Effector CD8-positive, alpha-beta T cell (primary cell): ENCODE data around the gene WDFY4.
"Not testable (repeated sequence)": the region's sequence is repeated elsewhere in the genome, so short reads cannot be mapped to it uniquely, and the experiment has no call there.

Source experiments
- DNase-seq: peaks from one replicate; lab custom pipeline; 2025; lab: John Stamatoyannopoulos, UW
- total RNA-seq, 4 experiments: gene quantifications; one replicate each; lab custom pipeline; 2026; lab: John Stamatoyannopoulos, UW

Gene WDFY4, protein sequence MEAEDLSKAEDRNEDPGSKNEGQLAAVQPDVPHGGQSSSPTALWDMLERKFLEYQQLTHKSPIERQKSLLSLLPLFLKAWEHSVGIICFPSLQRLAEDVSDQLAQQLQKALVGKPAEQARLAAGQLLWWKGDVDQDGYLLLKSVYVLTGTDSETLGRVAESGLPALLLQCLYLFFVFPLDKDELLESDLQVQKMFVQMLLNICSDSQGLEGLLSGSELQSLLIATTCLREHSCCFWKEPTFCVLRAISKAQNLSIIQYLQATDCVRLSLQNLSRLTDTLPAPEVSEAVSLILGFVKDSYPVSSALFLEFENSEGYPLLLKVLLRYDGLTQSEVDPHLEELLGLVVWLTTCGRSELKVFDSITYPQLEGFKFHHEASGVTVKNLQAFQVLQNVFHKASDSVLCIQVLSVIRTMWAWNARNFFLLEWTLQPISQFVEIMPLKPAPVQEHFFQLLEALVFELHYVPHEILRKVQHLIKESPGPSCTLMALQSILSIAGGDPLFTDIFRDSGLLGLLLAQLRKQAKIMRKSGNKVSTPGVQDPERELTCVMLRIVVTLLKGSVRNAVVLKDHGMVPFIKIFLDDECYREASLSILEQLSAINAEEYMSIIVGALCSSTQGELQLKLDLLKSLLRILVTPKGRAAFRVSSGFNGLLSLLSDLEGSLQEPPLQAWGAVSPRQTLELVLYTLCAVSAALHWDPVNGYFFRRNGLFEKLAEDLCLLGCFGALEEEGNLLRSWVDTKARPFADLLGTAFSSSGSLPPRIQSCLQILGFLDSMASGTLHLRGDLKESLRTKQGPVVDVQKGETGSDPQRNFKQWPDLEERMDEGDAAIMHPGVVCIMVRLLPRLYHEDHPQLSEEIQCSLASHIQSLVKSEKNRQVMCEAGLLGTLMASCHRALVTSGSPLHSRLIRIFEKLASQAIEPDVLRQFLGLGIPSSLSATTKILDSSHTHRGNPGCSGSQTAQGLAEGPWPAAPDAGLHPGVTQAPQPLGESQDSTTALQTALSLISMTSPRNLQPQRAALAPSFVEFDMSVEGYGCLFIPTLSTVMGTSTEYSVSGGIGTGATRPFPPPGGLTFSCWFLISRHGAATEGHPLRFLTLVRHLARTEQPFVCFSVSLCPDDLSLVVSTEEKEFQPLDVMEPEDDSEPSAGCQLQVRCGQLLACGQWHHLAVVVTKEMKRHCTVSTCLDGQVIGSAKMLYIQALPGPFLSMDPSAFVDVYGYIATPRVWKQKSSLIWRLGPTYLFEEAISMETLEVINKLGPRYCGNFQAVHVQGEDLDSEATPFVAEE (N-terminal part only)
- total RNA-seq = 0 to 0.72 (median 0.04) reads per million in 4 experiments

DNA sequence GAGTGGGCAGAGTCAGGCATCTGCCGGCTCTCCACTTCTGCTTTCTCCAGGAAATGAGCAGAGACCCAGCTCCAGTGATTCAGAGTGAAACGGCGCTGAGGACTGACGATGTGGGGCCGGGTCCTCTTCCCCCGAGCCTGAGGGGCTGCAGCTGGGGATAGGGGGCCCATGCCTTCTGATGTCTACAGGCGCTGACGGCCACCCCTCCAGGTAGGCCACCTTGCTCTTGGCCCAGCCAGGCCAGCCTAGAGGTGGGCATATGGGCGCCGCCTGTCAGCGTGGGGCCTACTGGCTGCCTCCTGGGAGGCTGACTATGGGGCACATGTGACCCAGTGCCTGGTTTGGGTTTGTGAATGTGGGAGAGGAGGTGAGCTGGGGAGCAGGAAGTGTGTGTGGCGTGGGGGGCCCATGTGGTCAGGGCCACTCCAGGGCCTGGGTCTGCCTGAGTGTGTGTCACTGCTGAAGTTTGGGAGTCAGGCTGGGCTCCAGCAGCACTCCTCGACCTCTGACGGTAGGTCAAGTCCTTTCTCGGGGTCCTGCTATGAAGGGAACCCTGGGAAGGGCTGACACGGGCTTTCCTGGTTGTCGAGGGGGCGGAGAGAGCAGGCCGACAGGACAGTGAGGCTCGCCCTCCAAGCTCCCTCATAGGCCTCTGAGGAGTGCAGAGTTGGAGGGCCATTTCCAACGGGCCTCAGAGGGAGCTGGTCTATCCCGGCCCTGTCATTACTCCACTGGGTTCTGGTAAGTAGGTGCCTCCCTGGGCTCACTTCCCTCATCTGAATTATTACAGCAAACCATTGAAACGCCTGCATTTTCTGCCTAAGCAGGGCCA, at the start of gene WDFY4:
TSS of gene WDFY4 (plus strand) at position 82 of the 832 bp plus-strand sequence. CDS start 24,860 bp downstream, outside the sequence.
- no peak for DNase-seq

DNA sequence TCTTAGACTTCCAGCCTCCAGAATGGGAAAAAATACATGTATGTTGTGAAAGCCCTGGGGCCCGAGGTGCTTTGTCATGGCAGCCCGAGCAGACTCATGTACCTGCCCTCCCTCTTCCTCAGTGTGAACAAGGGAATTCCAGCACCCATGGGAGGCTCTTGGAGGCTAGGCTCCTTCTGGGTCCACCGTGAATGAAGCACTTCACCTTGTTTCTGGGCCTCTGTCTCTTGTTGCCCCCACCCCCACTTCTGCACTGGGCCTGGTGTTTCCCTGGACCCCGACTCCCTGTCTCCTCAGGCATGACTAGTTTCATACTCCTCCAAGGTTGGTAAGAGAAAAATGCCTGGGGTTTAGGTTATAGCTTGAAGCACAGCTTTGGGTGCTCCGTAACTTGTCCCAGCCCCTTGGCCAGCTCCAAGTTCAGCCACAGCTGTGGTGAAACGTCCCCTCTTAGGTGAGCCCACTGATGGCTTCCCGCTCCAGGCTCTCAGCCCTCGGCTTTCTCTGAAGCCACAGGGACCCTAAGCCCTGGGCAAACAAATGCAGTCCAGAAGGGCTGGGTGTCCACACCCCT, 49.6 kb upstream of the WDFY4 start:
- no peak for DNase-seq

DNA sequence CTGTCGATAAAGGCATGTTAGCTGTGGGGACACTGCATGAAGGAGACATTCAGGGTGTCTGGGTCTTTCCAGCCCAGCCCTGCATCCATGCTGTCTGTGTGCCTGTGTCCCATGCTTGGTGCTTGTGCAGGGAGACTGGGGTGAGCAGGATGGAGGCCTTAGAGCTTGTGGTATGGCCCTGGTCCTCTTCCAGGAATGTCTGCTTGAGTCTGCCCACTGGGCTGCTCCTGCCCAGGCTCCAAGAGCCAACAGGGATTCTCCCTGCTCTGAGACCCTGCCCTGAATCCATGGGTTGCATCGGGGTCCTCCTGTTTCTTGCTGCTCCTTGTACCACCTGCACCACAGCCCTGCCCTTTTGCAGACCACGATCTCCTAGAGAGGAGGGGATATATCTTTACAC, 48.4 kb upstream of the WDFY4 start:
- DNase-seq = no peak

DNA sequence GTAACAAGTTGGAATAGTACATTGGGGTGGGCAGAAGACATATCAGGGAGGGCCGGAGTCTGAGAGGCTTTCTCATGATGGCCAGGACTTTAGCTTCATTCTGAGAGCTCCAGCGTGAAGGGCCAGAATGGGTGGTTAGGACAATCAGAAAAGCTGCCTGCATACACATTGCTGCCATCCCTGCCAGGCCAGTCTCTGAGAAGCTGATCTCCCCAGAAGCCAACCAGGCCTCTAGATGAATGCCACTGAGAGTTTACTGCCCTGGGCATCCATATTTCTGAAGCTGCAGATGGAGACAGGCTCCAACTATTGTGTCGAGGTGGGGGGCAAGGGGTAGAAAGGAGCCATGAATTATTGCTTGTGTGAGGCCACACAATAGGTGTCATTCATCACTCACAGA, 47.8 kb upstream of the WDFY4 start:
- no peak for DNase-seq

DNA sequence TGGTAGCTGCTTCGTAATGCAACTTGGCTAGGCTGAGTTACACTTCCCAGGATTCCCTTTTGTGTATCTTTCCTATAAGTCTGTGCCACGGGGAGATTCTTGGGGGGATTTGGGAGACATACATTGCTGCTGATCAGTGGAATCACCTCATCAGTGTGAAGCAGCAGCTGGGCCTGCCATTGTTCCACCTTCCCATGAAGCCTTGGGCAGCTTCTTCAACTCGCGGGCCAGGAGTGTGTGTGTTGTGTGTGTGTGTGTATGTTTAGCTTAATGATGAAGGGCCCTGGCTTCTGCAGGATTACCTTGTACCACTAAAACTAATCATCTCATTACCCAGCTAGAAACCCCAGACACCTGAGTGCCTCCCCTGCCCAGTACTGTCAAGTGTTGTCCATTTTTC, 46.5 kb upstream of the WDFY4 start:
- DNase-seq = no peak

DNA sequence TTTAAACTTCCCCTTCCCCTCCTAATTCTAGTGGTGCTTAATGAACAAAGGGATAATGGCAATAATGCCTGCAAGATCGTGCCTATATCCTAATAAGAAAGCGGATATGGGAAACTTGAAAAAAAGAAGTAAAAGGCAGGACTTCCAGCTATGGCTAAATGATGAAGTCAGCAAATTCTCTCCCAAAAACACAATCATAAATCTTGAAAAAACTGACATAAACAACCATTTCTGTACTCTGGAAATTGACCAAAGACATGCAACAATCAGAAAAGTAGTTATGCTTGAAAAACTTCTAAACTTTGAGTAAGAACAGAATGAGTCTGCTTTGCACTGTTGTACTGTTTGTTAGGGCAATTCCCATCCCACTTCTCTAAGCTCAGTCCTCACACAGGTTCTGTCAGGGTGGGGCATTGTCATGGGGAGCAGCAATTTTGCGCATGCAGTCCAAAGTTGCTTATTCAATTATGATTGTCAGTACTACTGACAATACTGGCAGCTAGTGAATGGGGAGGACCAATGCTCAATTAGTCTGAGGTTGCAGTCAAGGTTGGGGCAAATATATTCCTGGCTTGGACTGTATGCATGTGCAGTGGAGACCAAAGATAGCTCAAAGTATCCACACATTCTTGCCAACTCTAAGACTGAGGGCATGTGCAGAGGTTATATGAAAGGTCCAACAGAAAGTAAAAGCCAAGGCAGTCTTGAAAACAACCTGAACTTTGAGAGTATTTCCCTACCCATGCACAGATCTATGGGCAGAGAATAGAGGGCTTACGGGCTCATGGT, 45.7 kb upstream of the WDFY4 start:
- no peak for DNase-seq

DNA sequence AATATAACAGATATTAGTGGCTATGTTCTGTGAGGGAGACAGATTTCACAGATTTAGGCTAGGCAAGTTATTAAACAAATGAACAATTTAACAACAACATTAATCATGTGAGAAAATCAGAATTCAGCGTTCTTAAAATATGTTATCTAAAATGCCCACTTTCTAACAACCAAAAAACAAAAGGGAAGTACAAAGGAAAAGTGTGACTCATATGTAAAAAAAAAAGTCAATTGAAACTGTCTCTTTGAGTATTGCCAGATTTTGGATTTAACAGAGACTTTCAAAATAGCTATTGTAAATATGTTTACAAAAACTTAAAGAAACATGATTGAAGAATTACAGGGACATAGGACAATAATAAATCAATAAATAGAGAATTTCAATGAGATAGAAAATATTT, 45.0 kb upstream of the WDFY4 start:
- no peak for DNase-seq

DNA sequence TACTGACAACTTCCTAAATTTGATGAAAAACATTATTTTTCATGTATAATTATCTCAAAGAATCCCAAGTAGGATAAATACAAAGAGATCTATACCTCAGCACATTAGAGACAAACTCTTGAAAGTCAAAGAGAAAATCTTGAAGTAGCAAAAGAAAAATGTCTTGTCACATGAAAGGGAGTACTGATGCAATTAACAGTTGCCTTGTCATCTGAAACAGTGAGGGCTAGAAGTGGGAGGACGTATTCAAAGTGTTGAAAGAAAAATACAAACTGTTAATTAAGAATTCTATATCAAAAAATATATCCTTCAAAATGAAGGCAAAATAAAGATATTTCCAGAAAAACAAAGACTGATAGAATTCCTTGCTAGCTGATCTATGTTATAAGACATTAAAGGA, 44.3 kb upstream of the WDFY4 start:
- no peak for DNase-seq

DNA sequence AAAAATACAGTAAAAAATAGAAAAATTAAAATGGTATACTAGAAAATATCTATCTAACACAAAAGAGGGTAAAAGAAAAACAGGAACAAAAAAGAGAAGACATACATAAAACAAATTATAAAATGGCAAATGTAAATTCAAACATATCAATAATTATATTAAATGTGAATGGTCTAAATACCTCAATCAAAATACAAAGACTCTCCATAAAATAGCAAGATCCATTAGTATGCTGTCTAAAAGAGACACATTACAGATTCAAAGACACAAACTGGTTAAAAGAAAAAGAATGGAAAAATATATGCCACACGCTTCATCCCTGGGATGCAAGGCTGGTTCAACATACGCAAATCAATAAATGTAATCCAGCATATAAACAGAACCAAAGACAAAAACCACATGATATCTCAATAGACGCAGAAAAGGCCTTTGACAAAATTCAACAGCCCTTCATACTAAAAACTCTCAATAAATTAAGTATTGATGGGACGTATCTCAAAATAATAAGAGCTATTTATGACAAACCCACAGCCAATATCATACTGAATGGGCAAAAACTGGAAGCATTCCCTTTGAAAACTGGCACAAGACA, 43.5 kb upstream of the WDFY4 start:
- not testable (repeated sequence) for DNase-seq

DNA sequence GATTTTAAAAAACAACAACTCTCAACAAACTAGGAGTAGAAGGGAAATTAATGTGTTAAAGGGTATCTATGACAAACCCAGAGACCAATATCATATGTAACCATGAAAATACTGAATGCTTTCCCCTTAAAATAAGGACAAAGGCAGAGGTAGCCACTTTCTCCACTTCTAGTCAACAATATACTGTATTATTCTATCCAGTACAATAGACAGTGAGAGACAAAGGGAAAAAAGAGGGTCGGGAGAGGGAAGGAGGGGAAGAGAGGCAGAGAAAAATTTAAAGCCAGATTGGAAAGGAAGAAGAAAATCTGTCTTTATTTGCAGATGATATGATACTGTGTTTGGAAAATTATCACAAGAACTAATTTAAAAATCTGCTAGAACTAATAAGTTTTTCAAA, 39.1 kb upstream of the WDFY4 start:
- no peak for DNase-seq

DNA sequence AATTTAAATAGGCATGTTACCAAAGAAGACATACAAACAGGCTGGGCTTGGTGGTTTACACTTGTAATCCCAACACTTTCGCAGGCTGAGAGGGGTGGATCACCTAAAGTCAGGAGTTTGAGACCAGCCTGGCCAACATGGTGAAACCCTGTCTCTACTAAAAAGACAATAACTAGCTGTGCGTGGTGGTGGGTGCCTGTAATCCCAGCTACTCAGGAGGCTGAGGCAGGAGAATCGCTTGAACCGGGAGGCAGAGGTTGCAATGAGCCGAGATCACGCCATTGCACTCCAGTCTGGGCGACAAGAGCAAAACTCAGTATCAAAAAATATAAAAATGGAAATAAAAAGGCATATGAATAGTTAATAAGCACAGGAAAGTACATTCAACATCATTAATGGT, 37.6 kb upstream of the WDFY4 start:
- not testable (repeated sequence) for DNase-seq

DNA sequence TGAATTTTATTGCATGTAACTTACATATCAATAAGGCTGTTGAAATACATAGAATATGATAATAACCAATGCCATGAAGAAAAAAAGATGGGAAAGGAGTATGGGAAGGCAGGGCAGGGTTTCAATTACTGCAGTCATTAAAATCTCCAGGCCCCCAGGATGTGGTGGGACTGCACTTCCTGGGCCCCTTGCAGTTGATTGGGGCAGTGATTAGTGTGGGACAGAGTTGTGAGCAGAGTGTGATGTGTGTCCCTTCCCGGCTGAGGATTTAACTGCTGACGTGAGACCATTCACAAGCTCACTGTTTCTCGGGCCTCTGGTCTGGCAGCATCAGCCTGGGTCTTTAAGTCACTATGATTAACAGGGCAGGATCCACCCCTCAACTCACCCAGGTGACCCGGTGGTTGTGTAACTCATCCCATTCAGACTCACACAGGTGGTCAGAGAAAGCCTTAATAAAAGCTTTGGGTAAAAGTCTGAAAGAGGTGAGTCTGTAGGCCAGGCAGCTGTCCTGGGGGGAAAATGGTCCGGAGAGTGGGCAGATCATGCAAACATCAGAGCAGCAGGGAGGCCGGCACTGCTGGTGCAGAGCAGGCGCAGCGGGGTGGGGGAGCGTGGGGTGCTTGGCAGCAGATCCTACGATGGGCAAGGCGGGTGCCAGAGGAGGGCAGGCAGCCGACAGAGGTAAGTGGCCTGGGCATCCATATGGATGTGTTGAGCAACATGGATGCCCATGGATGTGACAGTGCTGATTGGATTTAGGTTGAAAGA, 36.3 kb upstream of the WDFY4 start:
- no peak for DNase-seq

DNA sequence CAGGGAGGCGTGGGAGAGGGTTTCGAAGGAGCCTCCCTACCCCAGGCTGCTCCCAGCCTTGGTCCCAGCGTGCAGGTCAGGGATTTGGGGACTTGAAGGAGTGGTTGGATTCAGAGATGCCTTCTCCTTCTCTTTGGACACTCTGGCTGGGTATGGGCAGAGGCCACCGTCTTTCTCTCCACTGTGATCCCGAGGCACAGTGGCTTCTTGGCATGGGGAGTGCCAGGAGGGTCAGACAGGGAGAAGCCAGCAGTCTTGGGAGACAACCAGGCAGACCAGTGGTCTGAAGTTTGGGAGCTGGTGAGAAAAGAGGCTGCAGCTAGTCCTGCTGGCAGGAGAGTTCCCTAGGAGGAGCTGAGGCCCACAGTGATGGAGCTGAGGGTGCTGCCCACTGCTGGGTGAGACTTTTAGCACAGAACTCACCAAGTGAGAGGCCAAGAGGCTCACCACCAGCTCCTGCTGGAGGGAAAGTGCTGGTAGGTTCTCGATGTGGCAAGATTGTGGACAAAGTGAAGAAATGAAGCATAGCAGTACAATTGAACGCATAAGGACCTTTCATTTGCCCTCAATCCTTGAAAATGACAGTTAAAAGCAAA, 35.2 kb upstream of the WDFY4 start:
- no peak for DNase-seq

DNA sequence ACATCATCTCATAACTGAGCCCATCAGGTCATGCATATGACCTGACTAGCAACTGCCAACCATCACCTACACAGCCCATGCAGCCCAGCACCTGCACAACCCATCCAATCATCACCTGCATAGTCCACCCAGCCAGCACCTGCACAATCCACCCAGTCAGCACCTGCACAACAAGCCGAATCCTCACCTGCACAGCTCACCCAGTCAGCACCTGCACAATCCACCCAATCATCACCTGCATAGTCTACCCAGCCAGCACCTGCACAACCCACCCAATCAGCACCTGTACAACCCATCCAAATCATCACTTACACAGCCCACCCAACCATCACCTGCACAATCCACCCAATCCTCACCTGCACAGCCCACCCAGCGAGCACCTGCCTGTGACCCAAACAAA, 33.4 kb upstream of the WDFY4 start:
- DNase-seq = no peak

DNA sequence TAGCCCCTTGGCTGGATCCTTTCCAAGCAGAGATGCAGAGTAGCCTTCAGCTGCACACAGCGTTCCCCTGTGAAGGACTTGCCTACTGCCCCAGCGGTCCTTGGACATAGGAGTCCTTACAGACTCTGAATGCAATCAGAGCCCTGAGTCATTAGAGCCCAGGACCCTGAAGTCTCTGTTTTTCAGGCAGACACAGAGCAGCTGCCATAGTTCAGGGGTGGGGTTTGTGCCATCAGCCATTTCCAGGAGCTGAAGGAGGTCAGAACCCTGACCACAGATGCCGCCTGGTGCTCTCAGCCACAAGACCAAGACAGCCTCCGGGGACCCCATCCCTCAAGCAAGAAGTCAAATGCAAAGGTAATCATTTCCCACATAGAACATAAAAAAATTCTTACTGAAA, 32.8 kb upstream of the WDFY4 start:
- DNase-seq = no peak

DNA sequence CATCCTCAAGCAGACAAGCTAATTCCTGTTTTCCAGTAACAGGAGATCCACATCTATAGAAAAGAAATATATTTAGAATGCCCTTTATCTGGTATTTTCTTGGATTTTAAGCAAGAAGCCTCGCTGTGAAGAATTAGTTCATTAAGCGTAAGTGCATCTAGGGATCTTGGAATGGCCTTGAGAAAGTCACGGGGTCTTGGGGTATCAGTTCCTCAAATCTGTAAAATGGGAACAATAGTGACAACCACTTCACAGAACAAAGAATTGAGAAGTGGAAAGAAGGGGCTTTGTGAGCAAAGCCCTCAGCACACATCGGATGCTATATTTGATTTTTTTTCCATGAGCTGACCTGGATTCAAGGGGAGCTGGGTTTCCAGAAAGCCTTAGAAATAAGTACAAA, 32.3 kb upstream of the WDFY4 start:
- no peak for DNase-seq

DNA sequence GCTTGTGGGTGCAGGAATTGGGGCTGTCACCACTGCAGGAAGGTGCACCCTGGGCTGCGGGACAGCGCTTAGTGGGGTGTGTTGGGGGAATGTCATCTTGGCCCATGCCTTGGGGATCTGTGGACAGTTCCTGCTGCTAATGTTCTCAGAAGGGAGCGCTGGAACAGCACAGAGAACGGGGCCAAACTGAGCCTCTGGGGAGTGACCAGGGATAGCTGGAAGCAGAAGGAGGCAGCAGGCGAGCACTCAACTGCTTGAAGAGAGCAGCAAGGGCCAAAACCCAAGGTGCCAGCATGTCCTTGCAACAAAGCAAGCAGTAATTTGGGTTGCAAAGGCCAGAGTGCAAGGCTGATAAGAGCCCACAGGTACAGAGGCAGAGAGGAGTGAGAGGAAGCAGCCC, 31.3 kb upstream of the WDFY4 start:
- DNase-seq = no peak

DNA sequence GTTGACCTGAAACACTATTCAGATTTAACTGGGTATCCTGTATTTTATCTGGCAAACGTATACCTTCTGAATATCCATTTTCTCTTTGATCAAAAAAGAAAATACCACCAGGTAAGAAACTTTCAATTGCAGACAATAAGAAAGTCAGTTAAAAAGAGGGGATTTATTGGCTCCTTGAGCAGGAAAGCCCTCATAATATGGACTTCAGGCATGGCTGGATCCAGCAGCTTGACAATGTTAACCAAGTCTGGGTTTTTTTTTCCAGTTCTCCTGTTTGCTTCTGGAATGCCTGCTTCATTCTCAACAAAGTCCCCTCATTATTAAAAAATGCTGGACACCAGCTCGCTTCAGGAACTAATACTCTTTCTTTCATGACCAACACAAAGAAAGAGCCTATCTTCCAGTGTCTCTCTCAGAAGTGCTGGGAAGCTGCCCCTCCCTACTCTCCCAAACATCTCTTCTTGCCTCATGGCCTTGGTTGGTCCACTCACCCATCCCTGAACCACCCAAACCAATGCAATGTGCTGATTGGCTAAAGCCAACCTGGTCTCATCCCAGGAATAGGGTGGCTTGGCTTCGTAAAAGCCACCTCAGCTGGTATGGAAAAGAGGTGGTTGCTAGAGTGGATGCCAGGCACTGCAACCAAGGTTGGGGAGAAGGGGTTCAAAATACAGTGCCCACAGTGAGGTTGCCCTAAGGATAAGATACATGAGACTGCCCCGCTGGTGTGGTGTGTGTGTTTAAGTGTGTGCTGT, 30.6 kb upstream of the WDFY4 start:
- DNase-seq = no peak
